HEK293T (cell line): ENCODE results near the gene PACRG.

Source experiments
- ARNT ChIP-seq: fragments of 450-650 bp; IDR thresholded peaks from 2 replicates; pipeline ENCODE4 v1.6.1; 2017; ENCODE audit warnings: mild to moderate bottlenecking
- CTBP1 ChIP-seq: fragments of 450-650 bp; IDR thresholded peaks from 2 replicates; pipeline ENCODE4 v1.6.1; 2016; ENCODE audit warnings: borderline replicate concordance
- ELF4 ChIP-seq: fragments of 450-650 bp; IDR thresholded peaks from 2 replicates; pipeline ENCODE4 v1.6.1; 2017; ENCODE audit warnings: antibody characterized with exemption
- FOXA1 ChIP-seq: fragments of 450-650 bp; IDR thresholded peaks from 2 replicates; pipeline ENCODE4 v1.6.1; 2016; ENCODE audit warnings: mild to moderate bottlenecking
- FOXK2 ChIP-seq: fragments of 450-650 bp; IDR thresholded peaks from 2 replicates; pipeline ENCODE4 v1.6.1; 2016; ENCODE audit warnings: mild to moderate bottlenecking
- FOXM1 ChIP-seq: fragments of 450-650 bp; IDR thresholded peaks from 2 replicates; pipeline ENCODE4 v1.6.1; 2017; ENCODE audit warnings: mild to moderate bottlenecking, borderline replicate concordance
- NFRKB ChIP-seq: fragments of 450-650 bp; IDR thresholded peaks from 2 replicates; pipeline ENCODE4 v1.6.1; 2016; ENCODE audit warnings: mild to moderate bottlenecking, moderate library complexity
- SP1 ChIP-seq: fragments of 450-650 bp; IDR thresholded peaks from 2 replicates; pipeline ENCODE4 v1.6.1; 2017
- SUZ12 ChIP-seq: fragments of 450-650 bp; IDR thresholded peaks from 2 replicates; pipeline ENCODE4 v1.6.1; 2016; ENCODE audit warnings: mild to moderate bottlenecking
- ZNF384 ChIP-seq: fragments of 450-650 bp; IDR thresholded peaks from 2 replicates; pipeline ENCODE4 v1.6.1; 2016
- TF ChIP-seq, protein P1 (sequence below): fragments of 450-650 bp; IDR thresholded peaks from 2 replicates; pipeline ENCODE4 v1.6.1; 2016

DNA sequence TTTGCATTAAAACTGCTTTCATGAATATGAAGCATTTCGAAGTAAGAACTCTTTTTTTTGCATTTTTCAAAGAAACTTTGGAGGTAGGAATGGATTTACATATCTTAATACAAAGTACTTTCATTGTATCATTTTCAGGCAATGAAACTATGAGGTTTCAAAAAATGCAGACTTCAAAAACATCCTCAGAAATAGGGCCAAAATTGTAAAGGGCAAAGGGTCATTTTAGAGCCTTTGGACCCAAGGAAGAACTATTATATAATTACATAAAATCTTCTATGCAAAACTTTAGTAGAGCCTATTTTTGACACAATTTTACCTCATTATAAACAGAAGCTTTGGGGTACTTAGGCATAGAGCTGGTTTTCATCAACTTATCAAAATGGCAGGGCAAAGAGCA is 5.1 kb upstream of the PACRG start:
- TF ChIP-seq FOXK2 (no peak), FOXA1 (no peak), FOXM1 (no peak), SUZ12 (no peak), NFRKB (no peak), ZNF384 (no peak), SP1 (no peak), ELF4 (no peak), CTBP1 (no peak), ARNT (no peak)
- TF ChIP-seq, protein P1, sequence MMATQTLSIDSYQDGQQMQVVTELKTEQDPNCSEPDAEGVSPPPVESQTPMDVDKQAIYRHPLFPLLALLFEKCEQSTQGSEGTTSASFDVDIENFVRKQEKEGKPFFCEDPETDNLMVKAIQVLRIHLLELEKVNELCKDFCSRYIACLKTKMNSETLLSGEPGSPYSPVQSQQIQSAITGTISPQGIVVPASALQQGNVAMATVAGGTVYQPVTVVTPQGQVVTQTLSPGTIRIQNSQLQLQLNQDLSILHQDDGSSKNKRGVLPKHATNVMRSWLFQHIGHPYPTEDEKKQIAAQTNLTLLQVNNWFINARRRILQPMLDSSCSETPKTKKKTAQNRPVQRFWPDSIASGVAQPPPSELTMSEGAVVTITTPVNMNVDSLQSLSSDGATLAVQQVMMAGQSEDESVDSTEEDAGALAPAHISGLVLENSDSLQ = no peak
